PC-3 (cell line): ENCODE measurements around the gene ULK4.

ENCODE experiments used
- EZH2 ChIP-seq: fragments of 300-600 bp; sonication (generic); IDR thresholded peaks from one replicate; pipeline ENCODE4 v1.6.1; 2017; ENCODE audit warnings: antibody characterized with exemption, mild to moderate bottlenecking, low read length; ENCODE audit not compliant: unreplicated experiment
- EZH2phosphoT487 ChIP-seq: fragments of 300-600 bp; sonication (generic); IDR thresholded peaks from 2 replicates; pipeline ENCODE4 v1.6.1; 2018; ENCODE audit warnings: mild to moderate bottlenecking, antibody characterized with exemption, low read length, borderline replicate concordance
- TF ChIP-seq, protein P1 (sequence below): fragments of 300-600 bp; sonication (generic); conservative IDR thresholded peaks from 2 replicates; pipeline ENCODE4 v1.5.1; 2017; ENCODE audit warnings: antibody characterized with exemption, low read depth, mild to moderate bottlenecking, low read length

DNA sequence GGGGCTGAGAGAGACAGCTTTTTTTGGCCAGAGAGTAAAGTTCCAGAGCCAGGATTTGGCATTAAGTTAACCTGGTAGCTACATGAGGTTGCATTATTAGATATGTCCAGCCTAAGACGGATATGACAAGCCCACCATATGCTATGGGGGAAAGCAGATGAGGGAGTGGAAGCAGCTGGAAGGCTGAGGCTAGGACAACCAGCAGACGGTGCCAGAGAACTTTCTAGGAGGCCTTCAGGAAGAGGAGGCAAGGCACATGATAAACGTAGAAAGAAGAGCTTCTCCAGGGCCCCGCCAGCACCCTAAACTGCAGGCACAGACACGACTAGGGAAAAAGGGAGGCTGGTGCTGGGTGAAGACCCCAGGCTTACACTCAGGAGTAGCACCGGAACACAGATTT is 675.6 kb downstream of the ULK4 start:
- TF ChIP-seq, protein P1, sequence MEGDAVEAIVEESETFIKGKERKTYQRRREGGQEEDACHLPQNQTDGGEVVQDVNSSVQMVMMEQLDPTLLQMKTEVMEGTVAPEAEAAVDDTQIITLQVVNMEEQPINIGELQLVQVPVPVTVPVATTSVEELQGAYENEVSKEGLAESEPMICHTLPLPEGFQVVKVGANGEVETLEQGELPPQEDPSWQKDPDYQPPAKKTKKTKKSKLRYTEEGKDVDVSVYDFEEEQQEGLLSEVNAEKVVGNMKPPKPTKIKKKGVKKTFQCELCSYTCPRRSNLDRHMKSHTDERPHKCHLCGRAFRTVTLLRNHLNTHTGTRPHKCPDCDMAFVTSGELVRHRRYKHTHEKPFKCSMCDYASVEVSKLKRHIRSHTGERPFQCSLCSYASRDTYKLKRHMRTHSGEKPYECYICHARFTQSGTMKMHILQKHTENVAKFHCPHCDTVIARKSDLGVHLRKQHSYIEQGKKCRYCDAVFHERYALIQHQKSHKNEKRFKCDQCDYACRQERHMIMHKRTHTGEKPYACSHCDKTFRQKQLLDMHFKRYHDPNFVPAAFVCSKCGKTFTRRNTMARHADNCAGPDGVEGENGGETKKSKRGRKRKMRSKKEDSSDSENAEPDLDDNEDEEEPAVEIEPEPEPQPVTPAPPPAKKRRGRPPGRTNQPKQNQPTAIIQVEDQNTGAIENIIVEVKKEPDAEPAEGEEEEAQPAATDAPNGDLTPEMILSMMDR, result no peak
- TF ChIP-seq EZH2 (no peak), EZH2phosphoT487 (no peak)
